Breast epithelium (tissue), 4 donors: ENCODE data around the gene ADAM8. TPM values are rescaled to one million over a fixed set of nuclear protein-coding genes. Genes with fewer than 3 reads are reported as not detected.
"Not testable (repeated sequence)": the region's sequence is repeated elsewhere in the genome, so short reads cannot be mapped to it uniquely, and the experiment has no call there.

Experiments used
- DNase-seq, 2 donors: peaks; one replicate each; pipeline ENCODE4 v3.0.0-alpha.2; 2019; ENCODE audit warnings: low spot score in 2 of 2
- H3K27ac ChIP-seq, 2 donors: fragments of 200-600 bp; sonication (generic) in 1 of 2; one replicate each; pipeline ENCODE4 v1.5.1; 2016 to 2019; ENCODE audit warnings: mild to moderate bottlenecking in 1 of 2
- H3K27me3 ChIP-seq, 2 donors: fragments of 200-600 bp; sonication (generic) in 1 of 2; one replicate each; pipeline versions ENCODE4 v1.5.1 to v1.6.0; 2017 to 2019; ENCODE audit warnings: control low read depth in 1 of 2, mild to moderate bottlenecking in 1 of 2
- H3K36me3 ChIP-seq: fragments of 200-600 bp; one replicate; pipeline ENCODE4 v1.5.1; 2019
- H3K4me1 ChIP-seq, 2 donors: fragments of 200-600 bp; sonication (generic); one replicate each; pipeline ENCODE4 v1.5.1; 2016 to 2019; ENCODE audit warnings: control low read depth in 1 of 2
- H3K4me3 ChIP-seq, 3 donors: fragments of 200-600 bp; sonication (generic); 1 replicate in 2 of 3; 2 replicates in 1 of 3; pipeline ENCODE4 v1.5.1; 2016 to 2019; ENCODE audit warnings: mild to moderate bottlenecking in 3 of 3, moderate library complexity in 2 of 3
- H3K9me3 ChIP-seq, 2 donors: fragments of 200-600 bp; sonication (generic) in 1 of 2; one replicate each; pipeline ENCODE4 v1.5.1; 2016 to 2019; ENCODE audit warnings: control low read depth in 1 of 2
- POLR2A ChIP-seq: fragments of 450-650 bp; IDR thresholded peaks from one replicate; pipeline ENCODE4 v1.6.1; 2016; ENCODE audit warnings: antibody characterized with exemption, mild to moderate bottlenecking, moderate library complexity
- POLR2AphosphoS5 ChIP-seq, 3 donors: sonication (generic); formaldehyde crosslinking; IDR thresholded peaks; one replicate each; pipeline ENCODE4 v1.6.1; 2017; ENCODE audit warnings: antibody characterized with exemption in 3 of 3
- intact Hi-C: fragments of 100-400 bp; cut with DNase I; formaldehyde crosslinking; loops from one replicate; pipeline ENCODE4 v1.15.1; 2023; ENCODE audit warnings: low total_unique reads
- total RNA-seq, 3 donors: library from RNA; depleted of rRNA; stranded (reverse); fragments of >200 nt; gene quantifications; one replicate each; pipeline ENCODE4 v1.1.0, GENCODE V29; 2016
- TF ChIP-seq, protein P1 (sequence below), 3 donors: fragments of 450-650 bp; IDR thresholded peaks; one replicate each; pipeline ENCODE4 v1.5.1; 2016 to 2017; ENCODE audit warnings: antibody characterized with exemption in 3 of 3, mild to moderate bottlenecking in 3 of 3, moderate library complexity in 3 of 3

ADAM8 gene
- total RNA-seq, 3 donors from 2014 or later, result 4.6 to 6.6 (median 5.0) TPM

- Histone ChIP-seq H3K27me3 (peaks cover 6 to 46% of the 10 kb centered on the region in 2 donors), H3K27ac (no peak overlapping the region), H3K4me1 (peaks cover 0 to 5% of the 10 kb centered on the region in 2 donors), H3K36me3 (no peaks in the 10 kb centered on the region), H3K4me3 (peak overlapping the region in 2 of 3 donors; percentile 52 to 68), H3K9me3 (peaks cover 0 to 3% of the 10 kb centered on the region in 2 donors)
- intact Hi-C loops, result no loop called here
- DNase-seq, result peak in 1 of 2 donors; percentile 62
- TF ChIP-seq POLR2AphosphoS5 (IDR thresholded peaks at IDR 0.05), result no peak
- TF ChIP-seq, protein P1, sequence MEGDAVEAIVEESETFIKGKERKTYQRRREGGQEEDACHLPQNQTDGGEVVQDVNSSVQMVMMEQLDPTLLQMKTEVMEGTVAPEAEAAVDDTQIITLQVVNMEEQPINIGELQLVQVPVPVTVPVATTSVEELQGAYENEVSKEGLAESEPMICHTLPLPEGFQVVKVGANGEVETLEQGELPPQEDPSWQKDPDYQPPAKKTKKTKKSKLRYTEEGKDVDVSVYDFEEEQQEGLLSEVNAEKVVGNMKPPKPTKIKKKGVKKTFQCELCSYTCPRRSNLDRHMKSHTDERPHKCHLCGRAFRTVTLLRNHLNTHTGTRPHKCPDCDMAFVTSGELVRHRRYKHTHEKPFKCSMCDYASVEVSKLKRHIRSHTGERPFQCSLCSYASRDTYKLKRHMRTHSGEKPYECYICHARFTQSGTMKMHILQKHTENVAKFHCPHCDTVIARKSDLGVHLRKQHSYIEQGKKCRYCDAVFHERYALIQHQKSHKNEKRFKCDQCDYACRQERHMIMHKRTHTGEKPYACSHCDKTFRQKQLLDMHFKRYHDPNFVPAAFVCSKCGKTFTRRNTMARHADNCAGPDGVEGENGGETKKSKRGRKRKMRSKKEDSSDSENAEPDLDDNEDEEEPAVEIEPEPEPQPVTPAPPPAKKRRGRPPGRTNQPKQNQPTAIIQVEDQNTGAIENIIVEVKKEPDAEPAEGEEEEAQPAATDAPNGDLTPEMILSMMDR (IDR thresholded peaks at IDR 0.05), result no peak
- TF ChIP-seq POLR2A, result no peak
Observed at GRCh38 chr10:133324198-133324792, 47.6 kb upstream of the ADAM8 start.

- H3K36me3 ChIP-seq, H3K4me3 ChIP-seq, H3K9me3 ChIP-seq, intact Hi-C loops, H3K4me1 ChIP-seq, DNase-seq, H3K27ac ChIP-seq: not testable (repeated sequence)
- H3K27me3 ChIP-seq, result peaks cover 3 to 24% of the 10 kb centered on the region in 2 donors
Observed at GRCh38 chr10:133322064-133322709, 45.5 kb upstream of the ADAM8 start.

- intact Hi-C loops, H3K36me3 ChIP-seq, H3K27ac ChIP-seq, H3K4me3 ChIP-seq, DNase-seq, H3K9me3 ChIP-seq, H3K4me1 ChIP-seq: not testable (repeated sequence)
- H3K27me3 ChIP-seq, result peaks cover 3 to 12% of the 10 kb centered on the region in 2 donors
Observed at GRCh38 chr10:133320852-133321422, 44.3 kb upstream of the ADAM8 start.

- Histone ChIP-seq H3K9me3 (peaks cover 0 to 3% of the 10 kb centered on the region in 2 donors), H3K36me3 (no peaks in the 10 kb centered on the region), H3K27ac (no peak overlapping the region), H3K27me3 (no peaks in the 10 kb centered on the region), H3K4me1 (no peaks in the 10 kb centered on the region), H3K4me3 (peak overlapping the region in 2 of 3 donors; percentile 40 to 65)
- no peak for DNase-seq
- intact Hi-C loops, result no loop called here
- no peak for TF ChIP-seq POLR2AphosphoS5 (IDR thresholded peaks at IDR 0.05)
- TF ChIP-seq, protein P1 (IDR thresholded peaks at IDR 0.05), result peak; percentile 33 to 58 (median 43)
Observed at GRCh38 chr10:133318494-133319127, 41.9 kb upstream of the ADAM8 start.

DNA sequence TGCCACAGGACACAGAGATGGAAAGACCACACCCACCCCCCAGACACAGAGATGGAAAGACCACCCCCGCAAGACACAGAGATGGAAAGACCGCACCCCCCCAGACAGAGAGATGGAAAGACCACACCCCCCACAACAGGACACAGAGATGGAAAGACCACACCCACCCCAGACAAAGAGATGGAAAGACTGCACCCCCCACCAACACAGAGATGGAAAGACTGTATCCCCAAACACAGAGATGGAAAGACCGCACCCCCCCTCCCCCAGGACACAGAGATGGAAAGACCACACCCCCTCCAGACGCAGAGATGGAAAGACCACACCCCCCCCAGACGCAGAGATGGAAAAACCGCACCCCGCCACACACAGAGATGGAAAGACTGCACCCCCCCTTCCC, 40.1 kb upstream of the ADAM8 start:
- no peak overlapping the region for H3K4me3 ChIP-seq
- intact Hi-C loops, result no loop called here
- no peaks in the 10 kb centered on the region for H3K27me3 ChIP-seq
- no peaks in the 10 kb centered on the region for H3K4me1 ChIP-seq
- no peaks in the 10 kb centered on the region for H3K36me3 ChIP-seq
- no peak overlapping the region for H3K27ac ChIP-seq
- TF ChIP-seq, protein P1 (IDR thresholded peaks at IDR 0.05), result no peak
- TF ChIP-seq POLR2A (no peak), POLR2AphosphoS5 (IDR thresholded peaks at IDR 0.05) (no peak)
- DNase-seq, result no peak
- H3K9me3 ChIP-seq, result peaks cover 0 to 3% of the 10 kb centered on the region in 2 donors

GRCh38 chr10:133316266-133316665, 39.6 kb upstream of the ADAM8 start:
- Histone ChIP-seq H3K27ac (no peak overlapping the region), H3K9me3 (peaks cover 0 to 3% of the 10 kb centered on the region in 2 donors), H3K27me3 (no peaks in the 10 kb centered on the region), H3K36me3 (no peaks in the 10 kb centered on the region), H3K4me3 (no peak overlapping the region), H3K4me1 (no peaks in the 10 kb centered on the region)
- TF ChIP-seq, protein P1 (IDR thresholded peaks at IDR 0.05), result no peak
- TF ChIP-seq POLR2A (no peak), POLR2AphosphoS5 (IDR thresholded peaks at IDR 0.05) (no peak)
- intact Hi-C loops, result no loop called here
- no peak for DNase-seq
